MM.1S (cell line): ENCODE measurements around the gene CAV3.

Experiments used
- DNase-seq: peaks from one replicate; pipeline ENCODE4 v3.0.0-alpha.2; 2015
- H2AFZ ChIP-seq: fragments of 300-600 bp; sonication (generic); 2 replicates; pipeline ENCODE4 v1.6.0; 2016; ENCODE audit warnings: antibody characterized with exemption, low read length
- H3F3A ChIP-seq: fragments of 300-600 bp; sonication (generic); 2 replicates; pipeline ENCODE4 v1.6.1; 2016; ENCODE audit warnings: mild to moderate bottlenecking, antibody characterized with exemption, low read length, moderate library complexity, mixed read lengths; ENCODE audit not compliant: insufficient read depth
- H3K27ac ChIP-seq: fragments of 300-600 bp; sonication (generic); 2 replicates; pipeline ENCODE4 v1.5.1; 2016; ENCODE audit warnings: mild to moderate bottlenecking, low read length
- H3K27me3 ChIP-seq: fragments of 300-600 bp; sonication (generic); replicated peaks from 2 replicates; pipeline ENCODE4 v1.6.0; 2016; ENCODE audit warnings: low read length; ENCODE audit not compliant: insufficient read depth
- H3K36me3 ChIP-seq: fragments of 300-600 bp; sonication (generic); replicated peaks from 2 replicates; pipeline ENCODE4 v1.6.1; 2016; ENCODE audit warnings: mild to moderate bottlenecking, low read length, mixed read lengths; ENCODE audit not compliant: insufficient read depth
- H3K4me1 ChIP-seq: fragments of 300-600 bp; sonication (generic); 2 replicates; pipeline ENCODE4 v1.6.1; 2016; ENCODE audit warnings: low read length, mixed read lengths
- H3K4me2 ChIP-seq: fragments of 300-600 bp; sonication (generic); 2 replicates; pipeline ENCODE4 v1.6.0; 2016; ENCODE audit warnings: low read depth, low read length
- H3K4me3 ChIP-seq: fragments of 300-600 bp; sonication (generic); 2 replicates; pipeline ENCODE4 v1.5.1; 2016; ENCODE audit warnings: low read length, mixed read lengths
- H3K79me2 ChIP-seq: fragments of 300-600 bp; sonication (generic); 2 replicates; pipeline ENCODE4 v1.6.1; 2016; ENCODE audit warnings: mixed run types, low read length, mixed read lengths
- H3K9ac ChIP-seq: fragments of 300-600 bp; sonication (generic); 2 replicates; pipeline ENCODE4 v1.6.1; 2016; ENCODE audit warnings: low read length, mixed read lengths
- H3K9me2 ChIP-seq: fragments of 300-600 bp; sonication (generic); replicated peaks from 2 replicates; pipeline ENCODE4 v1.6.1; 2016; ENCODE audit warnings: mild to moderate bottlenecking, low read length, mixed read lengths; ENCODE audit not compliant: insufficient read depth
- H3K9me3 ChIP-seq: fragments of 300-600 bp; sonication (generic); replicated peaks from 2 replicates; pipeline ENCODE4 v1.6.1; 2016; ENCODE audit warnings: mild to moderate bottlenecking, low read length, mixed read lengths; ENCODE audit not compliant: insufficient read depth
- H4K20me1 ChIP-seq: fragments of 300-600 bp; sonication (generic); 2 replicates; pipeline ENCODE4 v1.6.1; 2016; ENCODE audit warnings: mild to moderate bottlenecking, low read length, moderate library complexity, mixed read lengths; ENCODE audit not compliant: insufficient read depth
- CTCF ChIP-seq: fragments of 300-600 bp; sonication (generic); IDR thresholded peaks from 2 replicates; pipeline ENCODE4 v1.5.1; 2016; ENCODE audit warnings: antibody characterized with exemption, low read length, mixed read lengths
- EZH2 ChIP-seq: fragments of 300-600 bp; sonication (generic); optimal IDR thresholded peaks from 2 replicates; pipeline ENCODE3; 2017; ENCODE audit warnings: low read depth, mild to moderate bottlenecking, antibody characterized with exemption, low read length, mixed read lengths
- EZH2phosphoT487 ChIP-seq: fragments of 300-600 bp; sonication (generic); IDR thresholded peaks from 2 replicates; pipeline ENCODE4 v1.6.1; 2018; ENCODE audit warnings: antibody characterized with exemption, low read length

CAV3 gene

GRCh38 chr3:8755097-8755496 lies 21.5 kb downstream of the CAV3 start:
- no peak overlapping the region for H3K4me3 ChIP-seq
- no peaks in the 10 kb centered on the region for H3K79me2 ChIP-seq
- no peak overlapping the region for H3K27ac ChIP-seq
- H3K9ac ChIP-seq, result no peak overlapping the region
- no peaks in the 10 kb centered on the region for H3K4me1 ChIP-seq
- no peaks in the 10 kb centered on the region for H3K27me3 ChIP-seq
- no peak overlapping the region for H2AFZ ChIP-seq
- H4K20me1 ChIP-seq, result no peaks in the 10 kb centered on the region
- TF ChIP-seq EZH2phosphoT487 (no peak), CTCF (no peak), EZH2 (no peak)
- H3F3A ChIP-seq, result no peaks in the 10 kb centered on the region
- no peaks in the 10 kb centered on the region for H3K9me3 ChIP-seq
- H3K36me3 ChIP-seq, result no peaks in the 10 kb centered on the region
- H3K9me2 ChIP-seq, result no peaks in the 10 kb centered on the region
- H3K4me2 ChIP-seq, result no peak overlapping the region
- DNase-seq, result no peak

- H3K4me2 ChIP-seq, result no peak overlapping the region
Measured at GRCh38 chr3:8755564-8756237, 22.1 kb downstream of the CAV3 start.

GRCh38 chr3:8756671-8757070 lies 23.1 kb downstream of the CAV3 start:
- Histone ChIP-seq H3K9ac (no peak overlapping the region), H3F3A (no peaks in the 10 kb centered on the region), H3K27ac (no peak overlapping the region), H3K9me2 (no peaks in the 10 kb centered on the region), H3K36me3 (no peaks in the 10 kb centered on the region), H3K9me3 (no peaks in the 10 kb centered on the region), H3K4me2 (no peak overlapping the region), H3K4me1 (no peaks in the 10 kb centered on the region), H3K4me3 (no peak overlapping the region), H2AFZ (no peak overlapping the region), H3K79me2 (no peaks in the 10 kb centered on the region), H3K27me3 (no peaks in the 10 kb centered on the region), H4K20me1 (no peaks in the 10 kb centered on the region)
- TF ChIP-seq CTCF (no peak), EZH2phosphoT487 (no peak), EZH2 (no peak)
- no peak for DNase-seq

More at GRCh38 chr3:8755564-8756237, 22.1 kb downstream of the CAV3 start:
- Histone ChIP-seq H3K9me3 (no peaks in the 10 kb centered on the region), H4K20me1 (no peaks in the 10 kb centered on the region), H3K4me3 (no peak overlapping the region), H3K79me2 (no peaks in the 10 kb centered on the region), H3K4me1 (no peaks in the 10 kb centered on the region), H3K27me3 (no peaks in the 10 kb centered on the region), H3F3A (no peaks in the 10 kb centered on the region), H3K27ac (no peak overlapping the region), H3K36me3 (no peaks in the 10 kb centered on the region), H2AFZ (no peak overlapping the region), H3K9ac (no peak overlapping the region), H3K9me2 (no peaks in the 10 kb centered on the region)
- no peak for DNase-seq
- 0 out of 2 replicates have a peak, but pooled peaks have one; percentile 5 for TF ChIP-seq CTCF
- no peak for TF ChIP-seq EZH2phosphoT487
- TF ChIP-seq EZH2, result no peak
